ENCODE measurements around the gene SMURF1. TPM values are rescaled to one million over a fixed set of nuclear protein-coding genes. Genes with fewer than 3 reads are reported as not detected.

Gene SMURF1
- total and polyA plus RNA-seq, 2 of the 8 experiments (the other 6 are each of a cell fraction or from before 2014, with no cell fraction given), result 9.6 to 24.5 TPM

DNA sequence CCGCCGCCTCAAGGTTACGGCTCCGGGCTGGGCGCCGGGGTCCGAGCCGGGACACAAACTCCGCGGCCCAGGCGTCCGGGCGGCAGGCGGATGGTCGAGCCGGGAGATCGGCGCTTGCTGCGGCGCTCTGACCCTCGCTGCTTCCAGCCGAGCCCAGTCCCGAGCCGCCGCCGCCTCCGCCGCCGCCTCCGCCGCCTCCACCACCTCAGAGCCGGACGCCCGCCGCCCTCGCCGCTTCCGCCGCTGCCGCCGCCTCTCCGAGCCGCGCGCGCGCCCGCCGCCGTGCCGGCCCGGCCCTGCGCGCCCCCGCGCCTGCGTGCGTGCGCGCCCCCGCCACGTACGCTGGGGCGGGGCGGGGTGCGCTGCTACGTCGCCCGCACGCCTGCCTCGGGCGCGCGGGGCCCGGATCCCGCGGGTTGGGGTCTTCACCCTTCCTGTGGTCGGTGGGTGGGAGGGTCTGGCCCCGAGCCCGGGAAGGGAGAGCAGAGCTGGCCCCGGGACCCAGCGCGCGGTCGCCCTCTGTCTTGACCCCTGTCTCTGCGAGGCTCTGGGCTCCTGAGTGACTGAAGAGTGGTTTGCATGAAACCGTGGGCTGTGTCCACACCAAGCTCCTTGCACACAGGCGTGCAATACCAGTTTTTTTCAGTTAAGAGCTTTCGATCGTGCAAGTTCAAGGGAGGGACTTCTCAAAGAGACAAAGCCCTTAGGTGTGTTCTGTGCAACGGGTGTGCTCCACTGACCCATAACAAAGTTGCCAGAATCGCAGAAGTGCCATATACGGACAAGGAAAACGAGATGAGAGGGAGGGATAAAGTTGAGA is at the start of gene SMURF1 (continued):
- TF ChIP-seq, protein P1, sequence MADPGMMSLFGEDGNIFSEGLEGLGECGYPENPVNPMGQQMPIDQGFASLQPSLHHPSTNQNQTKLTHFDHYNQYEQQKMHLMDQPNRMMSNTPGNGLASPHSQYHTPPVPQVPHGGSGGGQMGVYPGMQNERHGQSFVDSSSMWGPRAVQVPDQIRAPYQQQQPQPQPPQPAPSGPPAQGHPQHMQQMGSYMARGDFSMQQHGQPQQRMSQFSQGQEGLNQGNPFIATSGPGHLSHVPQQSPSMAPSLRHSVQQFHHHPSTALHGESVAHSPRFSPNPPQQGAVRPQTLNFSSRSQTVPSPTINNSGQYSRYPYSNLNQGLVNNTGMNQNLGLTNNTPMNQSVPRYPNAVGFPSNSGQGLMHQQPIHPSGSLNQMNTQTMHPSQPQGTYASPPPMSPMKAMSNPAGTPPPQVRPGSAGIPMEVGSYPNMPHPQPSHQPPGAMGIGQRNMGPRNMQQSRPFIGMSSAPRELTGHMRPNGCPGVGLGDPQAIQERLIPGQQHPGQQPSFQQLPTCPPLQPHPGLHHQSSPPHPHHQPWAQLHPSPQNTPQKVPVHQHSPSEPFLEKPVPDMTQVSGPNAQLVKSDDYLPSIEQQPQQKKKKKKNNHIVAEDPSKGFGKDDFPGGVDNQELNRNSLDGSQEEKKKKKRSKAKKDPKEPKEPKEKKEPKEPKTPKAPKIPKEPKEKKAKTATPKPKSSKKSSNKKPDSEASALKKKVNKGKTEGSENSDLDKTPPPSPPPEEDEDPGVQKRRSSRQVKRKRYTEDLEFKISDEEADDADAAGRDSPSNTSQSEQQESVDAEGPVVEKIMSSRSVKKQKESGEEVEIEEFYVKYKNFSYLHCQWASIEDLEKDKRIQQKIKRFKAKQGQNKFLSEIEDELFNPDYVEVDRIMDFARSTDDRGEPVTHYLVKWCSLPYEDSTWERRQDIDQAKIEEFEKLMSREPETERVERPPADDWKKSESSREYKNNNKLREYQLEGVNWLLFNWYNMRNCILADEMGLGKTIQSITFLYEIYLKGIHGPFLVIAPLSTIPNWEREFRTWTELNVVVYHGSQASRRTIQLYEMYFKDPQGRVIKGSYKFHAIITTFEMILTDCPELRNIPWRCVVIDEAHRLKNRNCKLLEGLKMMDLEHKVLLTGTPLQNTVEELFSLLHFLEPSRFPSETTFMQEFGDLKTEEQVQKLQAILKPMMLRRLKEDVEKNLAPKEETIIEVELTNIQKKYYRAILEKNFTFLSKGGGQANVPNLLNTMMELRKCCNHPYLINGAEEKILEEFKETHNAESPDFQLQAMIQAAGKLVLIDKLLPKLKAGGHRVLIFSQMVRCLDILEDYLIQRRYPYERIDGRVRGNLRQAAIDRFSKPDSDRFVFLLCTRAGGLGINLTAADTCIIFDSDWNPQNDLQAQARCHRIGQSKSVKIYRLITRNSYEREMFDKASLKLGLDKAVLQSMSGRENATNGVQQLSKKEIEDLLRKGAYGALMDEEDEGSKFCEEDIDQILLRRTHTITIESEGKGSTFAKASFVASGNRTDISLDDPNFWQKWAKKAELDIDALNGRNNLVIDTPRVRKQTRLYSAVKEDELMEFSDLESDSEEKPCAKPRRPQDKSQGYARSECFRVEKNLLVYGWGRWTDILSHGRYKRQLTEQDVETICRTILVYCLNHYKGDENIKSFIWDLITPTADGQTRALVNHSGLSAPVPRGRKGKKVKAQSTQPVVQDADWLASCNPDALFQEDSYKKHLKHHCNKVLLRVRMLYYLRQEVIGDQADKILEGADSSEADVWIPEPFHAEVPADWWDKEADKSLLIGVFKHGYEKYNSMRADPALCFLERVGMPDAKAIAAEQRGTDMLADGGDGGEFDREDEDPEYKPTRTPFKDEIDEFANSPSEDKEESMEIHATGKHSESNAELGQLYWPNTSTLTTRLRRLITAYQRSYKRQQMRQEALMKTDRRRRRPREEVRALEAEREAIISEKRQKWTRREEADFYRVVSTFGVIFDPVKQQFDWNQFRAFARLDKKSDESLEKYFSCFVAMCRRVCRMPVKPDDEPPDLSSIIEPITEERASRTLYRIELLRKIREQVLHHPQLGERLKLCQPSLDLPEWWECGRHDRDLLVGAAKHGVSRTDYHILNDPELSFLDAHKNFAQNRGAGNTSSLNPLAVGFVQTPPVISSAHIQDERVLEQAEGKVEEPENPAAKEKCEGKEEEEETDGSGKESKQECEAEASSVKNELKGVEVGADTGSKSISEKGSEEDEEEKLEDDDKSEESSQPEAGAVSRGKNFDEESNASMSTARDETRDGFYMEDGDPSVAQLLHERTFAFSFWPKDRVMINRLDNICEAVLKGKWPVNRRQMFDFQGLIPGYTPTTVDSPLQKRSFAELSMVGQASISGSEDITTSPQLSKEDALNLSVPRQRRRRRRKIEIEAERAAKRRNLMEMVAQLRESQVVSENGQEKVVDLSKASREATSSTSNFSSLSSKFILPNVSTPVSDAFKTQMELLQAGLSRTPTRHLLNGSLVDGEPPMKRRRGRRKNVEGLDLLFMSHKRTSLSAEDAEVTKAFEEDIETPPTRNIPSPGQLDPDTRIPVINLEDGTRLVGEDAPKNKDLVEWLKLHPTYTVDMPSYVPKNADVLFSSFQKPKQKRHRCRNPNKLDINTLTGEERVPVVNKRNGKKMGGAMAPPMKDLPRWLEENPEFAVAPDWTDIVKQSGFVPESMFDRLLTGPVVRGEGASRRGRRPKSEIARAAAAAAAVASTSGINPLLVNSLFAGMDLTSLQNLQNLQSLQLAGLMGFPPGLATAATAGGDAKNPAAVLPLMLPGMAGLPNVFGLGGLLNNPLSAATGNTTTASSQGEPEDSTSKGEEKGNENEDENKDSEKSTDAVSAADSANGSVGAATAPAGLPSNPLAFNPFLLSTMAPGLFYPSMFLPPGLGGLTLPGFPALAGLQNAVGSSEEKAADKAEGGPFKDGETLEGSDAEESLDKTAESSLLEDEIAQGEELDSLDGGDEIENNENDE (IDR thresholded peaks at IDR 0.05; ENCODE audit: insufficient replicate concordance, low read length), result no peak
- TF ChIP-seq CEBPB (IDR thresholded peaks at IDR 0.05; ENCODE audit: low read depth, low read length), result no peak
- TF ChIP-seq GTF2F1 (IDR thresholded peaks at IDR 0.05; ENCODE audit: borderline replicate concordance, low read depth, low read length), result no peak
- peak in 1 of 2 experiments; percentile 4 for TF ChIP-seq POLR2A (IDR thresholded peaks at IDR 0.05; ENCODE audit: control extremely low read depth in 1 of 2, low read depth in 2 of 2, low read length in 2 of 2)
- no peak for TF ChIP-seq SRF (IDR thresholded peaks at IDR 0.05; ENCODE audit: low read depth, low read length)
- no peak for TF ChIP-seq CHD1 (IDR thresholded peaks at IDR 0.05; ENCODE audit: low read depth, low read length)
- TF ChIP-seq EZH2 (IDR thresholded peaks at IDR 0.05; ENCODE audit: low read depth, low read length, severe bottlenecking), result no peak
- no peak for TF ChIP-seq TCF12 (IDR thresholded peaks at IDR 0.05; ENCODE audit: low read depth, low read length)
- no peak for TF ChIP-seq RNF2 (IDR thresholded peaks at IDR 0.05; ENCODE audit: borderline replicate concordance, low read depth, low read length, missing control alignments, poor library complexity, severe bottlenecking)
- no peak for TF ChIP-seq JUND (IDR thresholded peaks at IDR 0.05; ENCODE audit: low read length)

All from H1 (cell line).